Esophagus squamous epithelium (tissue), 5 donors: Measurements from ENCODE around the gene POU6F2. TPM values are rescaled to one million over a fixed set of nuclear protein-coding genes. Genes with fewer than 3 reads are reported as not detected.
"Not testable (repeated sequence)": the region's sequence is repeated elsewhere in the genome, so short reads cannot be mapped to it uniquely, and the experiment has no call there.

ENCODE experiments used
- DNase-seq: peaks from one replicate; lab custom pipeline; 2025; lab: John Stamatoyannopoulos, UW
- H3K27ac ChIP-seq, 4 donors: fragments of 200-600 bp; sonication (generic); one replicate each; pipeline ENCODE4 v1.5.1; 2016 to 2019; ENCODE audit warnings: mild to moderate bottlenecking in 1 of 4
- H3K27me3 ChIP-seq, 4 donors: fragments of 200-600 bp; sonication (generic); 1 replicate in 3 of 4; 2 replicates in 1 of 4; pipeline versions ENCODE4 v1.5.1 to v1.6.0; 2017 to 2021; ENCODE audit warnings: antibody characterized with exemption in 1 of 4
- H3K36me3 ChIP-seq, 3 donors: fragments of 200-600 bp; sonication (generic); one replicate each; pipeline ENCODE4 v1.5.1; 2016 to 2019
- H3K4me1 ChIP-seq, 3 donors: fragments of 200-600 bp; sonication (generic); one replicate each; pipeline ENCODE4 v1.5.1; 2017 to 2019
- H3K4me3 ChIP-seq, 4 donors: fragments of 200-600 bp; sonication (generic); 1 replicate in 3 of 4; 2 replicates in 1 of 4; pipeline ENCODE4 v1.5.1; 2016 to 2019; ENCODE audit warnings: mild to moderate bottlenecking in 2 of 4, moderate library complexity in 1 of 4
- H3K9me3 ChIP-seq, 3 donors: fragments of 200-600 bp; sonication (generic); one replicate each; pipeline ENCODE4 v1.5.1; 2016 to 2019
- POLR2A ChIP-seq, 4 donors: fragments of 450-650 bp; IDR thresholded peaks; one replicate each; pipeline ENCODE4 v1.6.1; 2017; ENCODE audit warnings: antibody characterized with exemption in 4 of 4, mild to moderate bottlenecking in 4 of 4, moderate library complexity in 3 of 4
- WGBS, 2 donors: methylation state at CpG; one replicate each; pipeline ENCODE4 v1.1.5; 2018; 5-methylcytosine and 5-hydroxymethylcytosine counted together
- intact Hi-C: fragments of 100-400 bp; cut with DNase I; formaldehyde crosslinking; loops from one replicate; pipeline ENCODE4 v1.15.0; 2022
- total RNA-seq, 4 donors: library from RNA; depleted of rRNA; stranded (reverse); fragments of >200 nt; gene quantifications; one replicate each; pipeline ENCODE4 v1.1.0, GENCODE V29; 2016
- TF ChIP-seq, protein P1 (sequence below), 6 experiments: fragments of 450-650 bp in 4 of 6; fragments of 200-600 bp in 2 of 6; sonication (generic) in 2 of 6; IDR thresholded peaks; one replicate each; pipeline ENCODE4 v1.5.1; 2016 to 2019; ENCODE audit warnings: antibody characterized with exemption in 6 of 6, mild to moderate bottlenecking in 4 of 6, moderate library complexity in 4 of 6
- donor health status: DM: yes; HTN: yes; CAD: no.

POU6F2 gene
- total RNA-seq, 4 donors from 2014 or later, result 0.76 to 1.6 TPM; not detected in 2

DNA sequence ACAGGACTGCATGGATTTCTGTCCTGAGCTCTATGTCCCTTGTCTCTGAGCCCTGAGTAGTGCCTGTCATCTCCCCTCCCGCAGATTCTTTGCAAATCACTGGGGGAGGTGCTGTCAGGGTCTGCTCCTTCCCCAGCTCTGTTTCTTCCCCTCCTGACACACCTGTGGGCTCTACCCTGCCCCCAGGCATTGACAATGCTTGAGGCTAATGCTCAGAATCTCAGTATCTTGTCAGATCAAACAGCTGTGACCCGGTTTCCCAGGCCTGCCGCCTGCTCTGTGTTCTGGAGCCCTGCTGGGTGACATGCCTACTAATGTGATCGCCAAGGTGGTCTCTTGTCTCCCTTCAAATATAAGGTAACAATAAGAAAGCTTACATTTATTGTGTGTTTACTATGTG lies 209.0 kb downstream of the POU6F2 start:
- H3K36me3 ChIP-seq, result no peaks in the 10 kb centered on the region
- WGBS, 2 donors, result 49 to 57% methylated on average over 4 of the region's 4 CpGs
- H3K4me3 ChIP-seq, result no peak overlapping the region
- no peaks in the 10 kb centered on the region for H3K27me3 ChIP-seq
- no peak overlapping the region for H3K27ac ChIP-seq
- TF ChIP-seq, protein P1, sequence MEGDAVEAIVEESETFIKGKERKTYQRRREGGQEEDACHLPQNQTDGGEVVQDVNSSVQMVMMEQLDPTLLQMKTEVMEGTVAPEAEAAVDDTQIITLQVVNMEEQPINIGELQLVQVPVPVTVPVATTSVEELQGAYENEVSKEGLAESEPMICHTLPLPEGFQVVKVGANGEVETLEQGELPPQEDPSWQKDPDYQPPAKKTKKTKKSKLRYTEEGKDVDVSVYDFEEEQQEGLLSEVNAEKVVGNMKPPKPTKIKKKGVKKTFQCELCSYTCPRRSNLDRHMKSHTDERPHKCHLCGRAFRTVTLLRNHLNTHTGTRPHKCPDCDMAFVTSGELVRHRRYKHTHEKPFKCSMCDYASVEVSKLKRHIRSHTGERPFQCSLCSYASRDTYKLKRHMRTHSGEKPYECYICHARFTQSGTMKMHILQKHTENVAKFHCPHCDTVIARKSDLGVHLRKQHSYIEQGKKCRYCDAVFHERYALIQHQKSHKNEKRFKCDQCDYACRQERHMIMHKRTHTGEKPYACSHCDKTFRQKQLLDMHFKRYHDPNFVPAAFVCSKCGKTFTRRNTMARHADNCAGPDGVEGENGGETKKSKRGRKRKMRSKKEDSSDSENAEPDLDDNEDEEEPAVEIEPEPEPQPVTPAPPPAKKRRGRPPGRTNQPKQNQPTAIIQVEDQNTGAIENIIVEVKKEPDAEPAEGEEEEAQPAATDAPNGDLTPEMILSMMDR (IDR thresholded peaks at IDR 0.05), result no peak
- no peak for TF ChIP-seq POLR2A (IDR thresholded peaks at IDR 0.05)
- no peak for DNase-seq
- intact Hi-C loops, result no loop called here
- H3K9me3 ChIP-seq, result no peaks in the 10 kb centered on the region
- H3K4me1 ChIP-seq, result no peaks in the 10 kb centered on the region

- no peaks in the 10 kb centered on the region for H3K4me1 ChIP-seq
- no peaks in the 10 kb centered on the region for H3K36me3 ChIP-seq
- no peaks in the 10 kb centered on the region for H3K9me3 ChIP-seq
- H3K4me3 ChIP-seq, result no peak overlapping the region
- H3K27ac ChIP-seq, result no peak overlapping the region
- H3K27me3 ChIP-seq, result no peaks in the 10 kb centered on the region
- intact Hi-C loops, result no loop called here
- no peak for TF ChIP-seq POLR2A (IDR thresholded peaks at IDR 0.05)
- TF ChIP-seq, protein P1 (IDR thresholded peaks at IDR 0.05), result no peak
- no peak for DNase-seq
- 52 to 58% methylated on average over 2 of the region's 4 CpGs for WGBS, 2 donors
Measured at GRCh38 chr7:39187130-39187529, 209.4 kb downstream of the POU6F2 start.

- no peak for DNase-seq
- 14 to 50% methylated on average over 1 of the region's 1 CpG for WGBS, 2 donors
- H3K4me1 ChIP-seq, result no peaks in the 10 kb centered on the region
- intact Hi-C loops, result no loop called here
- H3K4me3 ChIP-seq, result no peak overlapping the region
- H3K36me3 ChIP-seq, result no peaks in the 10 kb centered on the region
- no peaks in the 10 kb centered on the region for H3K27me3 ChIP-seq
- H3K9me3 ChIP-seq, result no peaks in the 10 kb centered on the region
- TF ChIP-seq, protein P1 (IDR thresholded peaks at IDR 0.05), result no peak
- no peak for TF ChIP-seq POLR2A (IDR thresholded peaks at IDR 0.05)
- H3K27ac ChIP-seq, result no peak overlapping the region
Measured at GRCh38 chr7:39192476-39192875, 214.8 kb downstream of the POU6F2 start.

DNA sequence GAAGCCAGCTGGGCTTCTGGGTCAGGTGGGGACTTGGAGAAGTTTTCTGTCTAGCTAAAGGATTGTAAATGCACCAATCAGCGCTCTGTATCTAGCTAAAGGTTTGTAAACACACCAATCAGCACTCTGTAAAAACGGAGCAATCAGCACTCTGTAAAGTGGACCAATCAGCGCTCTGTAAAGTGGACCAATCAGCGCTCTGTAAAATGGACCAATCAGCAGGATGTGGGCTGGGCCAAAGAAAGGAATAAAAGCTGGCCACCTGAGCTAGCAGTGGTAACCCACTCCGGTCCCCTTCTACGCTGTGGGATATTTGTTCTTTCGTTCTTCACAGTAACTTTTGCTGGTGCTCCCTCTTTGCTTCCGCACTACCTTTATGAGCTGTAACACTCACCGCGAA lies 216.7 kb downstream of the POU6F2 start:
- DNase-seq, H3K4me1 ChIP-seq, H3K36me3 ChIP-seq, H3K4me3 ChIP-seq, H3K9me3 ChIP-seq, H3K27me3 ChIP-seq, H3K27ac ChIP-seq, intact Hi-C loops: not testable (repeated sequence)
- 84 to 85% methylated on average over 5 to 10 of the region's 10 CpGs for WGBS, 2 donors

GRCh38 chr7:39195967-39196366 lies 218.3 kb downstream of the POU6F2 start:
- WGBS, 2 donors, result 71 to 84% methylated on average over 5 of the region's 5 CpGs
- no peak for DNase-seq
- intact Hi-C loops, result no loop called here
- TF ChIP-seq POLR2A (IDR thresholded peaks at IDR 0.05), result no peak
- TF ChIP-seq, protein P1 (IDR thresholded peaks at IDR 0.05), result no peak
- no peaks in the 10 kb centered on the region for H3K36me3 ChIP-seq
- H3K27me3 ChIP-seq, result no peaks in the 10 kb centered on the region
- H3K27ac ChIP-seq, result no peak overlapping the region
- H3K9me3 ChIP-seq, result no peaks in the 10 kb centered on the region
- H3K4me1 ChIP-seq, result no peaks in the 10 kb centered on the region
- H3K4me3 ChIP-seq, result no peak overlapping the region

GRCh38 chr7:39197831-39198230 lies 220.1 kb downstream of the POU6F2 start:
- TF ChIP-seq POLR2A (IDR thresholded peaks at IDR 0.05), result no peak
- TF ChIP-seq, protein P1 (IDR thresholded peaks at IDR 0.05), result no peak
- Histone ChIP-seq H3K27me3 (no peaks in the 10 kb centered on the region), H3K4me1 (no peaks in the 10 kb centered on the region), H3K27ac (no peak overlapping the region), H3K36me3 (no peaks in the 10 kb centered on the region), H3K4me3 (no peak overlapping the region), H3K9me3 (no peaks in the 10 kb centered on the region)
- no peak for DNase-seq
- intact Hi-C loops, result no loop called here
- 52 to 71% methylated on average over 1 of the region's 1 CpG for WGBS, 2 donors
